NCI-H1694 treated with DMSO at 0.1 percent for 48 hours (cell line): ENCODE results near the gene SLC9A9.
A peak's percentile ranks its signal among the peaks of the same experiment; 100 is the strongest.
"Not testable (repeated sequence)": the region's sequence is repeated elsewhere in the genome, so short reads cannot be mapped to it uniquely, and the experiment has no call there.

Experiments
- DNase-seq: peaks from one replicate; lab custom pipeline; 2025; lab: John Stamatoyannopoulos, UW

The SLC9A9 gene

GRCh38 chr3:143551761-143552160 is 296.5 kb downstream of the SLC9A9 start:
- no peak for DNase-seq

- DNase-seq: no peak
These were observed 299.3 kb downstream of the SLC9A9 start for GRCh38 chr3:143548861-143549497.

- no peak for DNase-seq
These were observed 299.9 kb downstream of the SLC9A9 start for GRCh38 chr3:143548393-143548792.

- DNase-seq: no peak
These were observed 309.7 kb downstream of the SLC9A9 start for GRCh38 chr3:143538577-143538981.

GRCh38 chr3:143538061-143538460 is 310.2 kb downstream of the SLC9A9 start:
- no peak for DNase-seq

GRCh38 chr3:143536817-143537535 is 311.3 kb downstream of the SLC9A9 start:
- DNase-seq: peak; percentile 80

GRCh38 chr3:143535994-143536784 is 312.1 kb downstream of the SLC9A9 start:
- no peak for DNase-seq

GRCh38 chr3:143533391-143533790 is 314.9 kb downstream of the SLC9A9 start:
- no peak for DNase-seq

- no peak for DNase-seq
These were observed 316.2 kb downstream of the SLC9A9 start for GRCh38 chr3:143532091-143532490.

GRCh38 chr3:143531101-143531500 is 317.2 kb downstream of the SLC9A9 start:
- no peak for DNase-seq

GRCh38 chr3:143529798-143530197 is 318.5 kb downstream of the SLC9A9 start:
- no peak for DNase-seq

- no peak for DNase-seq
These were observed 319.2 kb downstream of the SLC9A9 start for GRCh38 chr3:143529018-143529478.

- no peak for DNase-seq
These were observed 322.2 kb downstream of the SLC9A9 start for GRCh38 chr3:143526011-143526545.

GRCh38 chr3:143525408-143525807 is 322.9 kb downstream of the SLC9A9 start:
- no peak for DNase-seq

GRCh38 chr3:143521803-143522202 is 326.5 kb downstream of the SLC9A9 start:
- DNase-seq: no peak

GRCh38 chr3:143517131-143517530 is 331.1 kb downstream of the SLC9A9 start:
- DNase-seq: not testable (repeated sequence)

GRCh38 chr3:143514874-143515273 is 333.4 kb downstream of the SLC9A9 start:
- no peak for DNase-seq

GRCh38 chr3:143514109-143514508 is 334.2 kb downstream of the SLC9A9 start:
- DNase-seq: no peak

- DNase-seq: no peak
These were observed 336.9 kb downstream of the SLC9A9 start for GRCh38 chr3:143511174-143511879.

- DNase-seq: no peak
These were observed 337.7 kb downstream of the SLC9A9 start for GRCh38 chr3:143510601-143511000.

GRCh38 chr3:143507735-143508580 is 340.3 kb downstream of the SLC9A9 start:
- no peak for DNase-seq
